Activated gamma-delta T cell treated with Interleukin-2 at 50 U/mL for 16 hours (primary cell): ENCODE data around the gene NPDC1.

Source experiments
- DNase-seq: peaks from one replicate; pipeline ENCODE4 v3.0.0-alpha.2; 2020

The NPDC1 gene

GRCh38 chr9:137055385-137056364 is 9.7 kb upstream of the NPDC1 start:
- DNase-seq = no peak

- DNase-seq = no peak
Observed at GRCh38 chr9:137054932-137055384, 9.0 kb upstream of the NPDC1 start.

- DNase-seq = no peak
Observed at GRCh38 chr9:137053944-137054931, 8.3 kb upstream of the NPDC1 start, which contains the start of gene ENTPD2. Gene ENTPD2, minus strand, starts transcription at chr9:137054061. Its CDS starts 64 bp downstream, at chr9:137053997.

- DNase-seq = no peak
Observed at GRCh38 chr9:137052998-137053943, 7.3 kb upstream of the NPDC1 start.

- DNase-seq = no peak
Observed at GRCh38 chr9:137052293-137052692, 6.3 kb upstream of the NPDC1 start.

- DNase-seq = no peak
Observed at GRCh38 chr9:137051145-137051724, 5.3 kb upstream of the NPDC1 start.

GRCh38 chr9:137050570-137050969 is 4.6 kb upstream of the NPDC1 start:
- no peak for DNase-seq

GRCh38 chr9:137049544-137050449 is 3.8 kb upstream of the NPDC1 start:
- DNase-seq = peak; percentile 42

- no peak for DNase-seq
Observed at GRCh38 chr9:137048655-137049543, 2.9 kb upstream of the NPDC1 start.

GRCh38 chr9:137045294-137046087 is 486 bp downstream of the NPDC1 start:
- no peak for DNase-seq

- DNase-seq = no peak
Observed at GRCh38 chr9:137044502-137045177, 1.3 kb downstream of the NPDC1 start.

- DNase-seq = no peak
Observed at GRCh38 chr9:137044037-137044436, 1.9 kb downstream of the NPDC1 start.

GRCh38 chr9:137042751-137043727 is 2.9 kb downstream of the NPDC1 start:
- no peak for DNase-seq

- DNase-seq = no peak
Observed at GRCh38 chr9:137041124-137041523, 4.9 kb downstream of the NPDC1 start.

- no peak for DNase-seq
Observed at GRCh38 chr9:137040568-137040967, 5.4 kb downstream of the NPDC1 start.

GRCh38 chr9:137039611-137040366 is 6.2 kb downstream of the NPDC1 start:
- DNase-seq = no peak
